NOMO-1 treated with dmso at 0.1 percent for 144 hours (cell line): ENCODE results near the gene PSMA7.

Experiments
- DNase-seq: peaks from one replicate; lab custom pipeline; 2025; ENCODE audit not compliant: unreplicated experiment; lab: John Stamatoyannopoulos, UW

The PSMA7 gene

GRCh38 chr20:62172666-62173065 is 29.5 kb upstream of the PSMA7 start:
- no peak for DNase-seq

- no peak for DNase-seq
These were observed 28.1 kb upstream of the PSMA7 start for GRCh38 chr20:62171245-62171644.

DNA sequence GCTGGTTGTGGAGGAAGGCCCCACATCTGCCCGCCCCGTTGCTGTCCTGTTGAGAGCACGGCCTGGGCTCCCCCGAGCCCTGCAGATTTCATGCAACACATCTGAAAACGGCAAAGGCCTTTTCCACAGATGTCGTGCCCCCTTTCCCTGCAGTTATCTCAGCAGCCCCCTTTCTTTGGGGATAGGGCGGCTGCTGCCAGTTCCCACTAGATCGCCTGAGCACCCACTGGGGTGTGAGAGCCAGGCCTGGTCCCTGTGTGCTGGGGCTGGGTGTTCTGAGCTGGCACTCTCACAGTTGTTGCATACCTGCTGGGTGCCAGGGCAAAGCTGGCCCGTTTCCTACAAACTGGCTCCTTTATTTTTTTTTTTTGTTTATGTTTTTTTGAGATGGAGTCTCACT is 27.3 kb upstream of the PSMA7 start:
- DNase-seq = no peak

- no peak for DNase-seq
These were observed 25.8 kb upstream of the PSMA7 start for GRCh38 chr20:62168890-62169435.

DNA sequence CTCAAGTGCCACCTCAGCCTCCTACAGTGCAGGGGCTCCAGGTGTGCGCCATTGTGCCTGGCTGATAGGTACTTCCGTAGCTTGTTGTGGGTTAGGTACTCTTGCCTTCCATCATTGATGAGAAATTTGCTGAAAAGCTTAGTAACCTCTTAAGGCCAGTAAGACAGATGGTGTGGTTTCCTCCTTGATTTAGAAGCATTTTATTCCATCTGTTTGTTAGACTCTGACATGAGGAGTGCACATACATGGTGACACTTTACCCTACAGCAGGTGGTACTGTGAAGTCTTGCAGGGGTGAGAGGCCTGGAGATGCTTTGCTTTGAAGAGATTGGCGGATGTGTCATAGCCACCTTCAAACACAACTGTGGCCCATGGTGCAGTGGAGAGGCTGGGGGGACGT is 24.9 kb upstream of the PSMA7 start:
- DNase-seq = no peak

DNA sequence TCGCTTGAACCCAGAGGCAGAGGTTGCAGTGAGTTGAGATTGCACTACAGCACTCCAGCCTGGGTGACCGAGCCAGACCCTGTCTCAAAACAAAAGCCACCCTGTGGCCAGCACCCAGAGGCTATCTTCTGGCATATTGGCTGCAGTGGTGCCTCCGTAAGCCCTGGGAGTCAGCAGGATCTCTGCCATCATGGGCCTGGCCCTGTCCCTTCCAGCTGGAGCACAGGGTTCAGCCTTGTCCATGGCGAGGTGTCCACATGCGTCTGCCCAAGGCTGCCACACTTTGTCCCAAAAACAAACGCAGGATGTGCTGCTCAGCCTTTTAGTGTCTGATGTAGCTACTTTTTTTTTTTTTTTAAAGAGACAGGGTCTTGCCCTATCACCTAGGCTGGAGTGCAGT is 24.3 kb upstream of the PSMA7 start:
- DNase-seq = no peak

DNA sequence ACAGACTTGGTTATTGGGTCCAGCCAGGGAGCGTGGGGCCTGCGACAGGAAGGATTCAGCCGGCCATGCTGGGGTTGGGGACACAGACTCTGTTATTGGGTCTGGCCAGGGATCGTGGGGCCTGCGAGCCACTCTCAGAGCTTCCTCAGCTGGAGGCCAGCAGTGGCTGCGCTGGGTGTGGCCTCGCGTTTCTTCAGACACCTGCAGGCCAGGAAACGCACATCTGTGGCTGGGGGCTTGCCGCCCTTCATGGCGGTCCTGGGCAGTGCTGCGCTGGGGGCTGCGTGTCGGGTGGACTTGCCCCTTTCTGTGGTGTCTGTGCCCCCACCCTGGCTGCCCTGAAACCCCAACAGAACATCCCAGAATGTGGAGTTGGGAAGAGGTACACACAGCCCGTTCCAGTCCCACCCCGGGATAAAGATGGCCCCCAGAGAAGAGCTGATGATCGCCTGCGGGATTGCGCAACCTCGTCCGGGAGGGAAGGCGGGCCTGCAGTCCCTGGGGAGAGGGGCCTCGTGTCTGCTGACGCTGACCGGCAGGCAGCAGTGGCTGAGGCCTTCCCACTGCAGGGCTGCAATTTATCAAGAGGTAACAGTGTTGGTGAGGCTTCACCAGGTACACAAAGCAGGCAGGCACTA is 22.7 kb upstream of the PSMA7 start:
- no peak for DNase-seq

DNA sequence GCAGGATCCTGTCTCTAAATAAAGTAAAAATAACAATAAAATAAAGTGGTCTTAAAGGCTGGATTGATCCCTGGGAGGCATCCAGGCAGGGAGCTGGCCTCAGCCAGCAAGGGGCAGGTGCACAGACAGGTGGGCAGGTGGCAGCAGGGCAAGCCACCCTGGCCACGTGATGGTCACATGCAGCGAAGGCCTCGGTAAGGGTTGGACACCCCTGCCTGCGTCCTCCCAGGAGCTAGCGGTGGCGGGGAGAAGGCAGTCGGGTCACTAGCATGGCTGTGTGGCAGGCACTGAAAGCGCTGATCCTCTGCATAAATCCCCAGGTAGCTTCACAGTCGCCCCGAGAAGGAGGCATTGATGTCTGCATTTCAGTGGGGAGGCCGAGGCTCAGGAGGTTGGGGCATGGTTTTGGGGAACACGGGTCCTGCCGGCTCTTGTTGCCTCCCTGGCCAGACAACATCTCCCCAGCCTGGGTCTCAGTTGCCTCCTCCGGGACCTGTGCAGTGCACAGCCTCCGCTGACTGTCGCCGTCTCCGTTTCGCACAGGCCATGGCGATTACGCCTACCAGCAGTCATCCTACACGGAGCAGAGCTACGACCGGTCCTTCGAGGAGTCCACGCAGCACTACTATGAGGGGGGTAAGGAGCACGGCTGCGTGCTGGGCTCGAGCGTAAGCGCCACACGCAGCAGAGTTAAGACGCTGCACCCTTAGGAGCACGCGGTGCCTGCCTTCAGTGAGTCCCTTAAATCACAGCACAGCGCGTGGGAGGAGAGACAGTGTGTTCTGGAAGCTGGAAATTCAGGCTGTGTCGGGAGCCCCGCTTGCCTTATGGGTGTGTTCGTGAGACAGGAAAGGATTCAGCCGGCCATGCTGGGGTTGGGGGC is 21.9 kb upstream of the PSMA7 start:
- DNase-seq = no peak

DNA sequence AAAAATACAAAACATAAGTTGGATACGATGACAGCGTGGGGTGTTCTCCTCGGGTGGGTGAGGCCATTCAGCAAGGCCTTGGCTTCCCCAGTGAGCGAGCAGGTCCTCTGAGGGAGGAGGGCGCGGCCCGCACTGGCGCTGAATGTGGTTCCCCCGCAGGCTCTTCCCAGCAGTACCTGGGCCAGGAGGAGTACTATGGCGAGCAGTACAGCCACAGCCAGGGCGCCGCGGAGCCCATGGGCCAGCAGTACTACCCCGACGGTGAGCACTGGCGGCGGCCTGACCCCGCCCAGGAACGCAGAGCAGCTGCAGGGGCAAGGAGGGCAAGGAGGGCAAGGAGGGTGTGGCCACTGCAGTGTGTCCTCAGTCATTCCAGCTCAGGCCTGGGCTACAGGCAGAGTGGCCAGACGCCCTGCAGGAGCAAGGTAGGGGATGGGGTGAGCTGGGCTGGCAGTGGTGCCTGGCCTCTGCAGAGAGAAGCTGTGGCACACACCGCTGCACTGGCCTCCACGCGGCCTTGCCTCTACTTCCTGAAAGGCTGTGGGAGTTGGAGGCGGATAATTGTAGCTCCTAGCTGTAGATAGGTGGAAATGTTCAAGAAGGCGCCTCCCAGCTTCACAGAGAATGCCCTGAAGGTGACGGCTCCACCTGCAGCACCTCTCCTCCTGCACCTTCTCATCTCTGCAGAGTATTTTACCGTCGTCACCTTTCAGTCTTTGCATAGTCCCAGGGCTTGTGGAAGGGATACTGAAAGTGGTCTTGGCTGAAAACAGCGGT is 21.0 kb upstream of the PSMA7 start:
- DNase-seq = no peak

GRCh38 chr20:62163485-62163865 is 20.3 kb upstream of the PSMA7 start:
- no peak for DNase-seq

DNA sequence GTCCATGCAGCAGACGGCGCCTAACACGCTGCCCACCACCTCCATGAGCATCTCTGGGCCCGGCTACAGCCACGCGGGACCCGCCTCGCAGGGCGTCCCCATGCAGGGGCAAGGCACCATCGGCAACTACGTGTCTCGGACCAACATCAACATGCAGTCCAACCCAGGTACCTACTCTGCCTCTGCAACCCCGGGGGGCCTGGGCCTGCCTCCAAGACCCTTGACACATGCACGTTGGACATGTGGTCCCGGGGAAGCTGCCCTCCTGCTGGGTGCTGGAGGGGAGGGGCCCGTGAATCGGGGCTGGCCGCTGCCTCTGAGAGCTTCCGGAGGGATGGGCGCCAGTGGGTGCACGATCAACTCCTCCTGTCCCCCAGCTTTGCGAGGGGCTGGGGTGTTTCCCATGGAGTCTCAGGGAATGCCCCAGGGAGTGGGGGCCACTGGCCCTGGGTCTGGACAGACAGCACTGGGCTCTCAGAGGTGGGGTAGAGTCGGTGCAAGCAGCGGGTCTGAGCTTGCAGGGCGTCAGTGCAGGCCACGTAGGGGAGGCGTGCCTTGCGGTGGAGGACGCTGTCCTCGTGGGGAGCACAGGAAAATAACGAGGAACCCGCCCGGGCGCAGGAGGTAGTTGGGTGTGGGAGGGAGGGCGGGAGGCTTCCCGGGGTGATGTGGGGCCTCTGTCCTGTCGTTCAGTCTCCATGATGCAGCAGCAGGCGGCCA is 19.7 kb upstream of the PSMA7 start:
- DNase-seq = no peak

DNA sequence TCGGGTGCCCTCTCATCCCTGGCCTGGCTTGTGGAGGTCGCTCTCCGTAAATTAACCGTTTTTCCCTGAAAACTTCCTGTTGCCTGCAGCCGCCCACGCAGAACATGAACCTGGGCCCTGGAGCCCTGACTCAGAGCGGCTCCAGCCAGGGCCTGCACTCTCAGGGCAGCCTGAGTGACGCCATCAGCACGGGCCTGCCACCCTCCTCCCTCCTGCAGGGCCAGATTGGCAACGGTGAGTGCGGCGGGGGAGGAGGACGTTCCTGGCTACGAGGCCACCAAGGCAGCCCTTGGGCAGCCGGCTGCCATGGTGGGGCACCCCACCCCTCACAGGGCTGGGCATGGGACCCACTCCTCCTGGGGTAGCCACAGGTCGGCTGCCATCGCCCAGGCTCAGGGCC is 18.2 kb upstream of the PSMA7 start:
- no peak for DNase-seq

- DNase-seq = no peak
These were observed 17.7 kb upstream of the PSMA7 start for GRCh38 chr20:62160876-62161275.

DNA sequence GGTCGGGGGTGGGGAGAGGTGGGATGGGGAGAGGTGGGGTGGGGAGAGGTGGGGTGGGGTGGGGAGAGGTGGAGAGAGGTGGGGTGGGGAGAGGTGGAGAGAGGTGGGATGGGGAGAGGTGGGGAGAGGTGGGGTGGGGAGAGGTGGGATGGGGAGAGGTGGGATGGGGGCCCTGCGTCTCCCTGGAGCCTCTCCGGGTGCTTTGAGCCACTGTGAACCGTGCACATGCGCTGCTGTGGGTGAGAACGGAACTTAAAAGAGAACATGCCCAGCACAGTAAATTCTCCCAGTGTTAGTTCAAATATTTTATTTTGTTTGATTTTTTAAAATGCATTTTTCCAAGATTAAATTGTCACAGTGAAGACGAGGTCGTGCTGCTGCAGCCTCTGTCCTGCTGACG is 17.1 kb upstream of the PSMA7 start:
- no peak for DNase-seq

DNA sequence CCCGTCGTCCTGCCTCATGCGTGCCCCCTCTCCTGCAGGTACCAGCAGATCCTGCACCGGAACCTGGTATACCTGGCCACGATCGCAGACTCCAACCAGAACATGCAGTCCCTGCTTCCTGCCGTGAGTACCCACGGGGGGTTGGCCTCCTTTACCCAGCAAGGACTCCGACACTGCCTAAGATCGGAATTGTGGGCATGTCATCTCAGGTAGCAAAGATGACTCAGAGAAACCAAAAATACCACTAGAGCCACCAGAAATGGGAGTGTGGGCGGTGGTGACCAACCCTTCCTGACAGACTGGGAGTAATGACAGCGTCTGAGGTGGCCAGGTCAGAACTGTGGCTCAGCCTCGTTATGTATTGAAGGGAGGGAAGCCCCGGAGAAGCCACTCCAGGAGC is 16.6 kb upstream of the PSMA7 start:
- DNase-seq = no peak

DNA sequence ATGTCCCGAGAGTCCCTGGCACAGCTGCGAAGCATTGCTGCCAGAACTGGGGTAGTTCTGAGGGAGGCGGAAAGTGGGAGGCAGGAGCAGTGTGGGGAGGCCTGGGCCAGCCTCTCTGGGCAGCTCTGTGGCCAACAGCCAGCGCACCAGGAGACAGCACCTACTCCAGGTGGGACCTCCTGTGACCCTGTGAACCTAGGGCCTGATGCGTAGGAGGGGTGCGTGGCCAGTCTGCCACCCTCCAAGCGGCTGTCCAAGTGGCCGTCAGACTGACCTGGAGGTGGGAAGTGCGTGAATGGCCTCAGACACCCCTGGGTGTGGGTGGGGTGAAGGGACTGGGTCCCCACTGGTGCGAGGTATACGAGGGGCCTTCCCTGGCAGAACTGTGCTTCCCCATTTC is 15.9 kb upstream of the PSMA7 start:
- DNase-seq = no peak

- no peak for DNase-seq
These were observed 15.3 kb upstream of the PSMA7 start for GRCh38 chr20:62158541-62158940.

- DNase-seq = no peak
These were observed 14.8 kb upstream of the PSMA7 start for GRCh38 chr20:62158088-62158400.

DNA sequence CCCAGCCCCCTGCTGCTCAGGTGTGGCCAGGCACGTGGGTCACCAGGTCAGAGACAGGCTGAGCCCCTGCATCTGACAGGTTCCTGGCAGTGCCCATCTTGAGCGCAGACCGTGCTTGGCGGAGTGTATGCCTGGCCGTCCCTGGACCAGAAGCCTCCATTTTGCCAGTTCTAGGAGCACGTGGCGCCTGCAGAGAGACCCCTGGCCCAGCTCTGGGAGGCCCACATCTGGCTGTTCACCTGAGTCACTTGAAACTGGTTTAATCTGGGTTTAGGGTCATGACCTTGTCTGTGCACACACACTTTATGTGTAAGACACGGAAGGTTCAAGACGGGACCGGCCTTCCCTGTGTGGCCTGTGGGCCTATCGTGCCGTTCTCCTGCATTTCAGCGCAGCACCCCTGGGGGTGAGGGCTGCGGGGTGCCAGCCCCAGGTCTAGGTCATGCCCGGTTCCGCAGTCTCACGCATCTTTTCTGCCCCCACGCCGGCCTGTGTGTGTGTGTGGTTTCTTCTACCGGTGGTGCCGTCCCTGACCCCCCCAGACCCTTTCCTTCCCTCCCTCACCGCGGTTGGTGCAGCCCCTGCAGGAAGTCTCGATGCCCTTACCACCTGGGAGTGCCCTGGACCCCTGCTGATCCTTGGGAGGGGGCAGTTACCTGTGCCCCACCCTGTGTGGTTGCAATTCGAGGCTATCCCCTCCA is 14.3 kb upstream of the PSMA7 start:
- no peak for DNase-seq

DNA sequence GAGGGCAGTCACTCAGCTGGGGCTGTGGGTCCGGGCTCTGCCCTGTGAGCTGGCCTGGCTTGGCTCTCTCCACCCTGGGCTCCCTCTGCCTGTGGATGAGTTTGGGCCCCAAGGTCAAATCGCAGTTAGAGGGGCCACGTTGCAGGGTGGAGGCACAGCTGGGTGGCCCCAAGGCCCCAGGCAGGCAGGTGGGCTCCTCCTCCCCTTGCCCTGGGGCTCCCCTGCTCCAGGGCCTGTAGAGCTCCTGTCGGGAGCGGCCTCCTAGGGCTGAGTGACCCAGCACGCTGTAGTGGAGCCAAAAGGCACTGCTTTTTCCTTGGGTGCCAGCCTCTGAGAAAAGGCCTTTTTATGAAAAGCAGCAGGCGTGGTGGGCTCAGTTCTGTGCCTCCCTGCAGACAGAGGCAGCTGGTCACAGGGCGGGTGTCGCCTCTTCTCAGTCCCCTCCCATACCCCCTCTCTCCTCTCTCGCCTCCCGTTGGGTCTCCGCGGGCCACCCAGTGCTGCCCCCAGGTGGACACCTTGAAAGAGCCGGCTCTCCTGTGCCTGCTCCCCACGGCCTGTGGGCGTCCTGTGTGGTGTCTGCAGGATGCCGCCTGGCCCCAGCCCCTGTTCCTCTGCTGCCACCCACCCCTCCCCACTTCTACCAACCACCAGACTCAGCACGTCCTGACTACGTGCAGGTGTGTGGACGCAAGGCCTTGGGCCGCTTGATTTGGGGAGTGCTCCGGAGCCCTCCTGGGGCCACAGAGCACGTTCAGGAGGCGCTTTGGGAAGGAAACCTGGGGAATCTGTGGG is 13.6 kb upstream of the PSMA7 start:
- no peak for DNase-seq
